ENCODE results near the gene MAST2.

MAST2 gene

GRCh38 chr1:45982359-45982758 lies 178.9 kb downstream of the MAST2 start:
- no peaks in the 10 kb centered on the region for H3K79me2 ChIP-seq (ENCODE audit: insufficient read depth, low read length)
- no peak overlapping the region for H2AFZ ChIP-seq (ENCODE audit: low read length)
- no peaks in the 10 kb centered on the region for H3F3A ChIP-seq (ENCODE audit: low read depth)
- no peaks in the 10 kb centered on the region for H4K20me1 ChIP-seq (ENCODE audit: insufficient read depth, low read length, poor library complexity, severe bottlenecking)
- H3K4me2 ChIP-seq (ENCODE audit: low read depth, low read length, poor library complexity, severe bottlenecking): no peak overlapping the region
- no peak for TF ChIP-seq CTCF (conservative IDR thresholded peaks at IDR 0.05; ENCODE audit: low read length)
- no peak for TF ChIP-seq EZH2phosphoT487 (IDR thresholded peaks at IDR 0.05; ENCODE audit: borderline replicate concordance)
- H3K36me3 ChIP-seq (ENCODE audit: insufficient read depth, low read length): no peaks in the 10 kb centered on the region
- no peaks in the 10 kb centered on the region for H3K9me2 ChIP-seq (replicated peaks; ENCODE audit: low read depth, low read length)
- H3K4me1 ChIP-seq (ENCODE audit: insufficient read depth, low read length, poor library complexity, severe bottlenecking): no peaks in the 10 kb centered on the region
- no peaks in the 10 kb centered on the region for H3K27me3 ChIP-seq (ENCODE audit: insufficient read depth, low read length, poor library complexity, severe bottlenecking)
- H3K9me3 ChIP-seq (ENCODE audit: insufficient read depth, low read depth, low read length): no peaks in the 10 kb centered on the region
- H3K9ac ChIP-seq (ENCODE audit: low read depth, low read length, poor library complexity, severe bottlenecking): no peak overlapping the region
- no peak overlapping the region for H3K4me3 ChIP-seq (ENCODE audit: low read length, poor library complexity, severe bottlenecking)

- Histone ChIP-seq H2AFZ (ENCODE audit: low read length) (no peak overlapping the region), H3K4me3 (ENCODE audit: low read length, poor library complexity, severe bottlenecking) (no peak overlapping the region), H3K36me3 (ENCODE audit: insufficient read depth, low read length) (no peaks in the 10 kb centered on the region), H3K27me3 (ENCODE audit: insufficient read depth, low read length, poor library complexity, severe bottlenecking) (no peaks in the 10 kb centered on the region), H3F3A (ENCODE audit: low read depth) (no peaks in the 10 kb centered on the region), H3K9ac (ENCODE audit: low read depth, low read length, poor library complexity, severe bottlenecking) (no peak overlapping the region), H3K79me2 (ENCODE audit: insufficient read depth, low read length) (no peaks in the 10 kb centered on the region), H3K9me2 (replicated peaks; ENCODE audit: low read depth, low read length) (no peaks in the 10 kb centered on the region), H3K4me1 (ENCODE audit: insufficient read depth, low read length, poor library complexity, severe bottlenecking) (no peaks in the 10 kb centered on the region), H3K4me2 (ENCODE audit: low read depth, low read length, poor library complexity, severe bottlenecking) (no peak overlapping the region), H4K20me1 (ENCODE audit: insufficient read depth, low read length, poor library complexity, severe bottlenecking) (no peaks in the 10 kb centered on the region), H3K9me3 (ENCODE audit: insufficient read depth, low read depth, low read length) (no peaks in the 10 kb centered on the region)
- TF ChIP-seq CTCF (conservative IDR thresholded peaks at IDR 0.05; ENCODE audit: low read length): no peak
- TF ChIP-seq EZH2phosphoT487 (IDR thresholded peaks at IDR 0.05; ENCODE audit: borderline replicate concordance): no peak
These were observed 180.6 kb downstream of the MAST2 start for GRCh38 chr1:45983967-45984366.

GRCh38 chr1:45987204-45987603 lies 183.8 kb downstream of the MAST2 start:
- Histone ChIP-seq H3K9me2 (replicated peaks; ENCODE audit: low read depth, low read length) (no peaks in the 10 kb centered on the region), H3K9me3 (ENCODE audit: insufficient read depth, low read depth, low read length) (no peaks in the 10 kb centered on the region; the same call in 1 of the 2 replicates), H3K79me2 (ENCODE audit: insufficient read depth, low read length) (no peaks in the 10 kb centered on the region), H4K20me1 (ENCODE audit: insufficient read depth, low read length, poor library complexity, severe bottlenecking) (no peaks in the 10 kb centered on the region), H3K27me3 (ENCODE audit: insufficient read depth, low read length, poor library complexity, severe bottlenecking) (no peaks in the 10 kb centered on the region), H3K9ac (ENCODE audit: low read depth, low read length, poor library complexity, severe bottlenecking) (no peak overlapping the region), H3K4me3 (ENCODE audit: low read length, poor library complexity, severe bottlenecking) (no peak overlapping the region), H2AFZ (ENCODE audit: low read length) (no peak overlapping the region), H3K4me1 (ENCODE audit: insufficient read depth, low read length, poor library complexity, severe bottlenecking) (no peaks in the 10 kb centered on the region), H3F3A (ENCODE audit: low read depth) (no peaks in the 10 kb centered on the region), H3K4me2 (ENCODE audit: low read depth, low read length, poor library complexity, severe bottlenecking) (no peak overlapping the region), H3K36me3 (ENCODE audit: insufficient read depth, low read length) (no peaks in the 10 kb centered on the region)
- TF ChIP-seq EZH2phosphoT487 (IDR thresholded peaks at IDR 0.05; ENCODE audit: borderline replicate concordance) (no peak), CTCF (conservative IDR thresholded peaks at IDR 0.05; ENCODE audit: low read length) (no peak)

All from Loucy (cell line).